Heart right ventricle (tissue), 16 donors: Measurements from ENCODE around the gene GSG1. TPM values are rescaled to one million over a fixed set of nuclear protein-coding genes. Genes with fewer than 3 reads are reported as not detected.

ENCODE experiments used
- ATAC-seq, 8 donors: fragments of 200-7000 bp; cut with Tn5 transposase; one replicate each; pipeline ENCODE4 v1.9.1; 2020; ENCODE audit warnings: mild to moderate bottlenecking in 8 of 8, moderate library complexity in 8 of 8, moderate number of reproducible peaks in 1 of 8
- DNase-seq, 2 donors: peaks; one replicate each; pipeline ENCODE4 v3.0.0-alpha.2; 2020
- H3K27ac ChIP-seq, 10 donors: fragments of 200-600 bp; sonication (generic) in 2 of 10; one replicate each; pipeline versions ENCODE4 v1.5.0 to v1.8.0; 2020 to 2022; ENCODE audit warnings: mild to moderate bottlenecking in 3 of 10
- H3K27me3 ChIP-seq, 7 donors: fragments of 200-600 bp; one replicate each; pipeline ENCODE4 v1.8.0; 2021 to 2022; ENCODE audit warnings: mild to moderate bottlenecking in 2 of 7
- H3K36me3 ChIP-seq, 9 donors: fragments of 200-600 bp; sonication (generic) in 1 of 9; one replicate each; pipeline versions ENCODE4 v1.5.0 to v1.8.0; 2020 to 2022; ENCODE audit warnings: mild to moderate bottlenecking in 2 of 9
- H3K4me1 ChIP-seq, 9 donors: fragments of 200-600 bp; sonication (generic) in 1 of 9; one replicate each; pipeline versions ENCODE4 v1.5.0 to v1.8.0; 2020 to 2022; ENCODE audit warnings: mild to moderate bottlenecking in 4 of 9
- H3K4me3 ChIP-seq, 10 donors: fragments of 200-600 bp; sonication (generic) in 2 of 10; one replicate each; pipeline versions ENCODE4 v1.5.0 to v1.8.0; 2020 to 2022; ENCODE audit warnings: mild to moderate bottlenecking in 7 of 10, moderate library complexity in 2 of 10
- H3K9me3 ChIP-seq, 11 donors: fragments of 200-600 bp in 10 of 11; sonication (generic) in 2 of 11; one replicate each; pipeline versions ENCODE4 v1.5.0 to v1.8.0; 2013 to 2022; ENCODE audit warnings: mild to moderate bottlenecking in 2 of 11, control low read depth in 1 of 11, moderate library complexity in 1 of 11
- WGBS, 2 donors: extraction: QIAGEN DNeasy Blood & Tissue Kit; methylation state at CpG; one replicate each; pipeline ENCODE4 v1.1.7; 2013; ENCODE audit warnings: inconsistent platforms in 1 of 2; 5-methylcytosine and 5-hydroxymethylcytosine counted together
- intact Hi-C, 10 donors: fragments of 100-400 bp; cut with DNase I; formaldehyde crosslinking; loops; one replicate each; pipeline versions ENCODE4 v1.11.1 to v1.14.2; 2022
- polyA plus RNA-seq, 2 donors: library from polyadenylated mRNA; stranded (reverse); fragments of 200-250 nt; gene quantifications; one replicate each; pipeline ENCODE4 v1.2.3, GENCODE V29; 2013
- total RNA-seq, 10 donors: library from RNA; stranded (reverse); fragmentation: NEBNext Ultra II Directional in 3 of 10; extraction: Animal tissue kit (Norgen Biotek cat#: 25700) in 3 of 10; gene quantifications; one replicate each; pipeline versions ENCODE4 v1.2.1 to v1.2.4, GENCODE V29; 2021 to 2023
- TF ChIP-seq, protein P1 (sequence below), 9 donors: fragments of 200-600 bp; sonication (generic) in 2 of 9; IDR thresholded peaks; one replicate each; pipeline versions ENCODE4 v1.5.0 to v1.8.0; 2021 to 2022; ENCODE audit warnings: antibody characterized with exemption in 9 of 9, mild to moderate bottlenecking in 5 of 9, moderate library complexity in 1 of 9
- donor health status: Arrhythmogenic right ventricular cardiomyopathy.
- donor health status: ischemic (EF 13 %, LVEDD 7.1; RV severe dilation, severe dysfunction).
- donor health status: healthy with polysubstance abuse.
- donor health status: DM: no; HTN: yes; CAD: no.
- donor health status: DM: no; HTN: no; CAD: no.
- donor health status: ischemic (EF 25% LVEDD 6.9; RV normal size, moderate dysfunction).
- donor health status: ischemic (EF 25% LVEDD 5.7; RV mildly dilated, moderate dysfunction).
- donor health status: healthy.
- donor health status: DM: yes; HTN: yes; CAD: no.
- donor health status: Ischemic cardiomyopathy.
- donor health status: ischemic (EF 35%, LVEDD 5.7; RV mildly dilated, moderate dysfunction).
- donor health status: nonischemic (EF 11% LVEDD 7.7; RV severe dilation, severe dysfunction).
- donor health status: DM: yes; HTN: yes; CAD: no.
- donor health status: PGD.
- donor health status: ischemic (EF 29% LVEDD 5.4; RV normal size, mild dysfunction).
- donor health status: nonischemic (EF 23%, LVEDD 6.1; RV moderate dilation, normal function).

Gene GSG1
- total and polyA plus RNA-seq, 12 donors: not detected

DNA sequence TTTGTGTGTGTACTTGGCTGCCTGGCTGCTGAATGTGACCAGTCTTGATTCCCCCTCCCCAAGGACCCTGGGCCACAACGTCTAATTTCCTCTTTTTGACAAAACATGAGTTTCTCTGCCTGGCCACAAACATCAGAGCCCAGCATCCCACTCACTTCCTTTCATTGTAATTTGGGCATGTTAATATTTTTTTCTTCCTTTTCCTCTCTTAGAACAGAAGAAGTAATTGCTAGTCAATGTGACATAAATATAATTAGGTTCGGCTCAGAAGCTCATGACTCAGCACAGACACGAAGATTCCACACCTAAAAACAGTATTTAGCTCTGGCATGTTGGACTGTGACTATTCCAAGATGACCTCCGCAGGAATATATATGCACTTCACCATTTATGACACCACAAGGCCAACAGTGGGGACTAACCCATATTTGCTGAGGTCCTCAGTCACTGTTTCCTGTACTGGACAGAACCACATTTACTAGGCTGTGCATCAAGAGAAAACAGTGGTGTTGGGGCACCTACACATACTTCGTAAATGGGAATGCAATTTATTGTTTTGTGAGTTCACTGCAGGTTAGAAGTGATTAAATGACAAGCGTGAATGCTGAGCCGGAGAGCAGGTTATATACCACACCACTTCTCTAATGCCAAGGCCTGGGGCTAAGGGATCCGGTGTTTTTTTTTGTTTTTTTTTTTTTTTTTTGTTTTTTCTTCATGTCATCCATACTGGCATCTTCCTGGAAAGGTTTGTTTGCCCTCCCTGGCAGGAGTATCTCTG, 4.2 kb downstream of the GSG1 start:
- no peaks in the 10 kb centered on the region for H3K9me3 ChIP-seq
- H3K4me3 ChIP-seq: no peak overlapping the region
- H3K27me3 ChIP-seq: no peaks in the 10 kb centered on the region
- H3K36me3 ChIP-seq: no peaks in the 10 kb centered on the region
- peak overlapping the region; percentile 32 to 98 (median 96) for H3K27ac ChIP-seq
- intact Hi-C loops: loop anchor here (2.0 to 10.0 kb wide), 11 partner anchors 54 to 187 kb away; partner anchors contain the start of genes EMP1 (in 2 of the 10), HEBP1 (in 2 of the 10) and FAM234B (in 1 of the 10)
- DNase-seq (peak in 1 of 2 donors; percentile 60), ATAC-seq (peak in 4 of 8 donors; percentile 11 to 26 (median 19))
- H3K4me1 ChIP-seq: peaks cover 10 to 73% (median 50%) of the 10 kb centered on the region in 9 donors
- 61 to 67% methylated on average over 8 of the region's 8 CpGs for WGBS, 2 donors
- TF ChIP-seq, protein P1, sequence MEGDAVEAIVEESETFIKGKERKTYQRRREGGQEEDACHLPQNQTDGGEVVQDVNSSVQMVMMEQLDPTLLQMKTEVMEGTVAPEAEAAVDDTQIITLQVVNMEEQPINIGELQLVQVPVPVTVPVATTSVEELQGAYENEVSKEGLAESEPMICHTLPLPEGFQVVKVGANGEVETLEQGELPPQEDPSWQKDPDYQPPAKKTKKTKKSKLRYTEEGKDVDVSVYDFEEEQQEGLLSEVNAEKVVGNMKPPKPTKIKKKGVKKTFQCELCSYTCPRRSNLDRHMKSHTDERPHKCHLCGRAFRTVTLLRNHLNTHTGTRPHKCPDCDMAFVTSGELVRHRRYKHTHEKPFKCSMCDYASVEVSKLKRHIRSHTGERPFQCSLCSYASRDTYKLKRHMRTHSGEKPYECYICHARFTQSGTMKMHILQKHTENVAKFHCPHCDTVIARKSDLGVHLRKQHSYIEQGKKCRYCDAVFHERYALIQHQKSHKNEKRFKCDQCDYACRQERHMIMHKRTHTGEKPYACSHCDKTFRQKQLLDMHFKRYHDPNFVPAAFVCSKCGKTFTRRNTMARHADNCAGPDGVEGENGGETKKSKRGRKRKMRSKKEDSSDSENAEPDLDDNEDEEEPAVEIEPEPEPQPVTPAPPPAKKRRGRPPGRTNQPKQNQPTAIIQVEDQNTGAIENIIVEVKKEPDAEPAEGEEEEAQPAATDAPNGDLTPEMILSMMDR (IDR thresholded peaks at IDR 0.05): no peak

DNA sequence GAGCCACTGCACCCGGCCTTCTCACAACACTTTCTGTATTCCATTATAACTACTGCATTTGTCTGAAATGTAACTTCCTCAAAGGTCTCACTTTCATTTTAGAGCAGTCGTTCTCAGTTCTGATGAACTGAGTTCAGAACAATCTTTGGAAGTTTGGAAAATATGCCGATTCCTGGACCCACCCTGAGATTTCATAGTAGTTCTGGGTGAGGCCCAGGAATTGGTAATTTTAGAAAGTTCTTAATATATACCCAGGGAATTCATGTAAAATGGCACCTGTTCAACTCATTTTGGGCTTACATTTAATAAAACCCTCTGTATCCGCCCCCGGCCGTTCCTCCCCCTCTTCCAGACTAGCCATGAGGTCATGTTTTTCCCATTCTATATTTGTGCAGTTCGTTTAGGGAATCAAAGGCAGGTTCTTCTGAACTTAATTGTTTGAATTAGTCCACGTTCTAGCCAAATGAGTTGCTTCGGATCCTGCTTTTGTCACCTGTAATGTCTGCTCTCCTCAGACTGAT, 5.9 kb downstream of the GSG1 start:
- peak overlapping the region; percentile 32 to 98 (median 96) for H3K27ac ChIP-seq
- no peak for DNase-seq
- intact Hi-C loops: loop anchor here (1.0 to 10.0 kb wide), 13 partner anchors 53 to 185 kb away; partner anchors contain the start of genes EMP1 (in 2 of the 10), HEBP1 (in 2 of the 10) and FAM234B (in 1 of the 10)
- peak overlapping the region in 9 of 10 donors; percentile 17 to 46 (median 43) for H3K4me3 ChIP-seq
- peaks cover 10 to 71% (median 50%) of the 10 kb centered on the region in 9 donors for H3K4me1 ChIP-seq
- 30 to 47% methylated on average over 9 of the region's 9 CpGs for WGBS, 2 donors
- H3K9me3 ChIP-seq: no peaks in the 10 kb centered on the region
- peak in 4 of 8 donors; percentile 1 to 16 (median 8) for ATAC-seq
- TF ChIP-seq, protein P1 (IDR thresholded peaks at IDR 0.05): no peak
- H3K36me3 ChIP-seq: no peaks in the 10 kb centered on the region
- H3K27me3 ChIP-seq: no peaks in the 10 kb centered on the region

DNA sequence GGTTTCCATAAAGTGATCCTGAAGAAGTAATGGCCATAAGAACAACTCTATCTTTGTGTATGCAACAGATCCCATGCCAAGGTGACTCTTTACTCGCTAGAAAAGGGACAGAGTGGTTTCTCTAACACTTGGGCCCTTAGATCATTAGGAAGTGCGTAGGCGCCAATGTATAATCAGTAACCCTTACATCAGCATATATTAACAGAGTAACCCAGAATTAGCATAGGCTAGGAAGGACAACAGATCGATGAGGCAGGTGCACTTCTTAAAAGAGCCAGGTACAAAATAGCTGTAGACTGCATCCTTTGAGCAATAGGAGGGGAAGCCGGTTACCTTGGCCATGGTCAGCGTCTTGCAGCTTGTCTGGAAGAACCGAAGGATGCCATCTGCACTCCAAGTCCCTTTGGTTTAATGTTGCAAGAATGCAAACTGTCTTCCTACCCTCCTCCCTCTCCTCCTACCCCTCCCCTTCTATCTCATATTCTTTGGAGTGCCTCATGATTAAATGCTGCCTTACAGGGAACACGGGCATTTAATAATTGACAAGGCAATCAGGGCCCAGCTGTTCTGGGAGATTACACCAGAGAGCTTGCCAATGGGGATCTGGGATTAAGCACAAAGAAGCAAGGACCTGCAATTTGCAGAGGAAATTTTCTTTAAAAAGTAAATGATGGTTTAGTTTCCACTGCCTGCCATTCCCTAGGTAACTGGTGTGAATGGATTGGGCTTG, 8.0 kb downstream of the GSG1 start:
- ATAC-seq (no peak), DNase-seq (no peak)
- Histone ChIP-seq H3K27me3 (no peaks in the 10 kb centered on the region), H3K4me3 (no peak overlapping the region), H3K9me3 (no peaks in the 10 kb centered on the region), H3K27ac (no peak overlapping the region), H3K36me3 (no peaks in the 10 kb centered on the region), H3K4me1 (peaks cover 3 to 53% (median 34%) of the 10 kb centered on the region in 9 donors)
- intact Hi-C loops: loop anchor here (5.0 to 10.0 kb wide), 8 partner anchors 51 to 183 kb away; partner anchors contain the start of genes HEBP1 (in 2 of the 10) and FAM234B (in 1 of the 10)
- TF ChIP-seq, protein P1 (IDR thresholded peaks at IDR 0.05): no peak
- 83 to 85% methylated on average over 8 of the region's 8 CpGs for WGBS, 2 donors

DNA sequence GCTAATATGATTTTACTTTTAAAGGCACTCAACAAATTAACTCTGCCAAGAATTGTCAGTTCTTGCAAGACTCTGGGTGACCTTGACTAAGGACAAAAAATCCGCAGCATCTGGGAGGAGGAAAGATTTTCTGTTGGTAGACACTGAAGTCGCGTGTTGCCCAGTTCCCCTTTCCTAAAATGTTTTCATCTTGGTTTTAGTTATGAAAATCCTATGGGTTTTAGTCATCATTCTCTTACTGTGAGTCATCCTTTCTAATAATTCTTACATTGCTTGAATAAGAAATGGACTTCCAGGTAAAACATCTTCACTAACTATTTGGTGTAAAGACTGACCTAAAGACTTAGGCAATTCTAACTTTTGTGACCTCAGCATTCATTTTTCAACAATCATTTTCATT, 9.1 kb downstream of the GSG1 start:
- H3K4me3 ChIP-seq: no peak overlapping the region
- no peak for ATAC-seq
- H3K27me3 ChIP-seq: no peaks in the 10 kb centered on the region
- no peaks in the 10 kb centered on the region for H3K36me3 ChIP-seq
- no peaks in the 10 kb centered on the region for H3K9me3 ChIP-seq
- intact Hi-C loops: loop anchor here in 3 of 10 donors (10.0 kb wide), 3 partner anchors 50 to 180 kb away; partner anchors contain the start of gene FAM234B (in 1 of the 3)
- no peak for DNase-seq
- peaks cover 2 to 42% (median 23%) of the 10 kb centered on the region in 9 donors for H3K4me1 ChIP-seq
- WGBS, 2 donors: 80 to 88% methylated on average over 3 of the region's 3 CpGs
- no peak overlapping the region for H3K27ac ChIP-seq
- TF ChIP-seq, protein P1 (IDR thresholded peaks at IDR 0.05): no peak
